Muscle layer of duodenum (tissue), 2 donors: ENCODE measurements around the gene TASL.
A peak's percentile ranks its signal among the peaks of the same experiment; 100 is the strongest.
"Not testable (repeated sequence)": the region's sequence is repeated elsewhere in the genome, so short reads cannot be mapped to it uniquely, and the experiment has no call there.

ENCODE experiments used
- H3K27ac ChIP-seq: one replicate; pipeline ENCODE4 v1.7.0; 2013; ENCODE audit warnings: mild to moderate bottlenecking, low read length
- H3K27me3 ChIP-seq: one replicate; pipeline ENCODE4 v1.7.0; 2013; ENCODE audit warnings: low read depth, mild to moderate bottlenecking, control low read depth, low read length
- H3K36me3 ChIP-seq, 2 donors: one replicate each; pipeline ENCODE4 v1.7.0; 2013; ENCODE audit warnings: low read length in 2 of 2, control low read depth in 1 of 2, mild to moderate bottlenecking in 1 of 2; ENCODE audit not compliant: insufficient read depth in 2 of 2, control insufficient read depth in 1 of 2
- H3K4me1 ChIP-seq, 2 donors: one replicate each; pipeline ENCODE4 v1.7.0; 2013; ENCODE audit warnings: low read length in 2 of 2, mild to moderate bottlenecking in 2 of 2, control low read depth in 1 of 2, moderate library complexity in 1 of 2; ENCODE audit not compliant: insufficient read depth in 2 of 2, control insufficient read depth in 1 of 2
- H3K4me3 ChIP-seq, 2 donors: one replicate each; pipeline ENCODE4 v1.7.0; 2013; ENCODE audit warnings: low read length in 2 of 2, low read depth in 1 of 2, mild to moderate bottlenecking in 1 of 2
- H3K9me3 ChIP-seq, 2 donors: one replicate each; pipeline ENCODE4 v1.7.0; 2013; ENCODE audit warnings: low read length in 2 of 2, control low read depth in 1 of 2, mild to moderate bottlenecking in 1 of 2; ENCODE audit not compliant: control insufficient read depth in 1 of 2
- donor health status: healthy.

Gene TASL

GRCh38 chrX:30600269-30601176, 23.0 kb upstream of the TASL start:
- H3K4me1 ChIP-seq, H3K36me3 ChIP-seq, H3K9me3 ChIP-seq, H3K4me3 ChIP-seq, H3K27me3 ChIP-seq, H3K27ac ChIP-seq: not testable (repeated sequence)

DNA sequence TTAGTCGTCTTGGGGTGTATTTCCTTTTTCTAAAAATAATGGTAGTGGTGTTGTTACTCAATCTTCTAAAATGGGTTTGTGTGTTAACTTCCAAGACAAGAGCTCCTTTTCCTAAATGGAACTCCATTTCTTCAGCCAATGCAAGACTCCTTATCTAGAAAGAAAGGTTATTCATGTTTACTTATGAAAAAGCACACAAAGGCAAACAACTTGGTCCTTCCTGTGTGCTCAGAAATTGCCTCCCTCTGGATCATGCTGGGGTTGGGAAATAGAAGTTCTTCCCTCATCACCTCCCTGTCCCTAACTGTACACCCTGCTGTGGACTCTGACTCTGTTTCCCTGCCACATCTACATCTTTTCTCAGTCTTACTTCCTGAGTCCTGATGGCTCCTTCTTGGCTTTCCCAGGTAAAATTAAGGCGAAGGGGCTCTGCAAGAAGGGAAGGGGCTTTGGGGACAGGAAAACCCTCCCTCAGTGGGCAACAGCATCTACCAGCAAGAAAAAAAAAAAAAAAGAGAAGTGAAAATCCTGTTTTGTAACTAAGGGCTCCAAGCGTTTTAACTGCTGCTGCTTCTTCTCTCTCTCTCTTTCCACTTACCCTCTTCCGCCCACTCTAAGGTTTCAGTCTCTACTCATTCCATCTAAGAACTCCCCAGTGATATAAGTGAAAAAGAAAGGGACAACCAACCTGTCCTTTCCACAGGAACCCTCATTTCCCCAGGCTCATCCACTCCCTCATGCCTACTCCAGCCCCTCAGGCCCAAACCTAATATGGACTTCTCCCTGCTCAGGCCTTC, 19.8 kb upstream of the TASL start:
- H3K9me3 ChIP-seq, result no peaks in the 10 kb centered on the region
- no peaks in the 10 kb centered on the region for H3K36me3 ChIP-seq
- H3K4me3 ChIP-seq, result no peak overlapping the region
- no peaks in the 10 kb centered on the region for H3K27me3 ChIP-seq
- no peak overlapping the region for H3K27ac ChIP-seq
- H3K4me1 ChIP-seq, result no peaks in the 10 kb centered on the region

- Histone ChIP-seq H3K36me3 (no peaks in the 10 kb centered on the region), H3K27ac (no peak overlapping the region), H3K9me3 (no peaks in the 10 kb centered on the region), H3K4me3 (no peak overlapping the region), H3K4me1 (no peaks in the 10 kb centered on the region), H3K27me3 (no peaks in the 10 kb centered on the region)
These were observed 16.1 kb upstream of the TASL start for GRCh38 chrX:30593440-30594200.

DNA sequence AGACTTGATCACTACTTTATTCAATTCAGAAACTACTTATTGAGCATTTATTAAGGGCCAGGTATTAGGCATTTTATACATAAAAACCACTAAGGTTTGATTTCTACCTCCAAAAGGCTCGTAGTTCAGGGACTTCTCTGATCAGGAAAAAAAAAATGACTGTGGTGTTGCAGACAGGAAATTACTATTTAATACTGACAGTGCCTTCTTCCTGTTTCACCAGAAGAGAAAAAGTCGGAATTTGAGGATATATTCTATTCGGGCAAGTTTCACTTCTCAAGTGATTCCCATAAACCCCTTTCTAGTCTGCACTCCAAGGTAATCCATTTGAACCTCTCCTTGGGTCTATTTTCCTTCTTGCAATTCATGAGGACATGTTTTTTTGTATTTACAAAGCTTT, 15.3 kb upstream of the TASL start:
- no peaks in the 10 kb centered on the region for H3K36me3 ChIP-seq
- no peaks in the 10 kb centered on the region for H3K9me3 ChIP-seq
- H3K27me3 ChIP-seq, result no peaks in the 10 kb centered on the region
- H3K27ac ChIP-seq, result no peak overlapping the region
- H3K4me1 ChIP-seq, result no peaks in the 10 kb centered on the region
- H3K4me3 ChIP-seq, result no peak overlapping the region

- Histone ChIP-seq H3K27me3 (no peaks in the 10 kb centered on the region), H3K27ac (no peak overlapping the region), H3K4me1 (no peaks in the 10 kb centered on the region), H3K9me3 (no peaks in the 10 kb centered on the region), H3K36me3 (no peaks in the 10 kb centered on the region), H3K4me3 (no peak overlapping the region)
These were observed 12.8 kb upstream of the TASL start for GRCh38 chrX:30590368-30590767.

DNA sequence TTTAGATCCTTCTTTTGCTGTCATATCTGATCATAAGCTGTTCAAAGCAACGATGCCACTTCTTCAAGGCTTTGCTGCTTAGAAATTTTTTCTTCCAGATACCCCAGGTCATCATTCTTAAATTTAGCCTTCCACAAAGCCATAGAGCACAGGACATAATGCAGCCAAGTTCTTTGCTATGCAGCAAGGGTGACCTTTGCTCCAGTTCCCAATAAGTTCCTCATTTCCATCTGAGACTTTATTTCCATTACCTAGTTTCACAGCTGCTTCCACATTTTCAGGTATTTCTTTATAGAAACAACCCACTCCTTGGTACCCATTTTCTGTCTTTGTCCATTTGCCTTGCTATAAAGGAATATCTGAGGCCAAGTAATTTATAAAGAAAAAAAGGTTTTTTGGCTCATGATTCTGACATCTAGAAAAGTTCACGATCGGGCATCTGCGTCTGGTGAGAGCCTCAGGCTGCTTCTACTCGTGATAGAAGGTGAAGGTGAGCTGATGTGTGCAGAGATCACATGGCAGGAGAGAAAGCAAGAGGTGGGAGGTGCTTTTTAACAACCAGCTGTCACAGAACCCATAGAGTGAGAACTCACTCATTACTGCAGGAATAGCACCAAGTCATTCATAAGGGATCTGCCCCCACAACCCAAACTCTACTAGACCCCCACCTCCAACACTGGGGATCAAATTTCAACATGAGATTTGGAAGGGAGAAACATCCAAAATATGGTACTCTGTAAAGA, 11.8 kb upstream of the TASL start:
- H3K27ac ChIP-seq, result no peak overlapping the region
- no peaks in the 10 kb centered on the region for H3K27me3 ChIP-seq
- H3K9me3 ChIP-seq, result no peaks in the 10 kb centered on the region
- H3K4me3 ChIP-seq, result no peak overlapping the region
- no peaks in the 10 kb centered on the region for H3K36me3 ChIP-seq
- H3K4me1 ChIP-seq, result no peaks in the 10 kb centered on the region

DNA sequence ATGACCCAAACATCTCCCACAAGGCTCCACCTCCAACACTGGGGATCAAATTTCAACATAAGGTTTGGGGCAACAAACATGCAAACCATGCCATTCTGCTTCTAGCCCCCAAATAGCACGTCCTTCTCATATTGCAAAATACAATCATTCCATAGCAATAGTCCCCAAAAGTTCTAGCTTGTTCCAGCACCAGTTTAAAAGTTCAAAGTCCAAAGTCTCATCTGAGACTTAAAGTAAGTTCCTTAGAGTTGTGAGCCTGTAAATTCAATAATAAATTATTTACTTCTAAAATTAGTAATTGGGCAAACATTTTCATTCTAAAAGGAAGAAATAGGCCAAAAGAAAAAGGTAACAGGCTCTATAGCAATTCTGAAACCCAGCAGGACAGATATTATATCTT, 8.9 kb upstream of the TASL start:
- no peak overlapping the region for H3K4me3 ChIP-seq
- no peaks in the 10 kb centered on the region for H3K36me3 ChIP-seq
- H3K27ac ChIP-seq, result no peak overlapping the region
- H3K9me3 ChIP-seq, result no peaks in the 10 kb centered on the region
- H3K4me1 ChIP-seq, result no peaks in the 10 kb centered on the region
- H3K27me3 ChIP-seq, result no peaks in the 10 kb centered on the region

DNA sequence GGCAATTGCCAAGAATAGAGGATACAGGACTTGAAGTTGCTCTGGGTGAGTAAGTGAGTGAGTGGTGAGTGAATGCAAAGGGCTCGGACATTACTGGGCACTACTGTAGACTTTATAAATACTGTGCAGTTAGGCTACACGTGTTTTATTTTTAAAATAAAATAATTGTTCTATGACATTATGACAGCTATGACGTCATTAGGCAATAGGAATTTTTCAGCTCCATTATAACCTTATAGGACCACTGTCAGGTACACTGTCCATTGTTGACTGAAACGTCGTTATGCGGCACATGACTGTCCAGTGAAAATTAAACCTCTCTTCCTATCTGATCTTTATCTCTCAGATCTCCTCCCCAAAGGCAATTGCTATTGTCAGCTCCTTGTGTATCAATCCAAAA, 5.1 kb upstream of the TASL start:
- H3K27ac ChIP-seq, result no peak overlapping the region
- no peaks in the 10 kb centered on the region for H3K4me1 ChIP-seq
- no peaks in the 10 kb centered on the region for H3K36me3 ChIP-seq
- no peak overlapping the region for H3K4me3 ChIP-seq
- H3K9me3 ChIP-seq, result no peaks in the 10 kb centered on the region
- H3K27me3 ChIP-seq, result no peaks in the 10 kb centered on the region

- no peaks in the 10 kb centered on the region for H3K4me1 ChIP-seq
- no peak overlapping the region for H3K27ac ChIP-seq
- H3K27me3 ChIP-seq, result no peaks in the 10 kb centered on the region
These were observed 3.1 kb upstream of the TASL start for GRCh38 chrX:30580641-30581040.

DNA sequence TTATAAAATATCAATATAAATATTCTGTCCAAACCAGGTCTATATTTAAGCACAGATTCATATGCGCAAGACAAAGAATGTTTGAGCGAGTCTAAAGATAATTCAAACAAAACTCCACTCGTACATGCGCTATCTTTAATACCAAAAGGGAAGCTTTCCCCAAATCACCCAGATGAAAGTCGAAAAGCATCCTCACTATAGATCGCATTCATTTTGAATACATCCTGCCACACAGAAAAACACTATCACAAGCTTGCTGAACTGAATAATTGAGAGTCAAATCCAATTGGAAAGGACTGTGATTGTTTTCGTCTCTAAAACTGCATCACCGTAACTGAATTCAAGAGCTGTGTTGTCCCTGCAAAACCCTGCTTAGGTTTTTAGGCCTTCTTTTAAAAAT, 685 bp downstream of the TASL start:
- Histone ChIP-seq H3K36me3 (no peaks in the 10 kb centered on the region), H3K27ac (peak overlapping the region; percentile 67), H3K9me3 (no peaks in the 10 kb centered on the region), H3K4me3 (peak overlapping the region; percentile 14 to 26), H3K4me1 (no peaks in the 10 kb centered on the region), H3K27me3 (no peaks in the 10 kb centered on the region)

More at GRCh38 chrX:30580641-30581040, 3.1 kb upstream of the TASL start:
- no peaks in the 10 kb centered on the region for H3K9me3 ChIP-seq
- H3K4me3 ChIP-seq, result no peak overlapping the region
- no peaks in the 10 kb centered on the region for H3K36me3 ChIP-seq
